Motor neuron (in vitro differentiated cells): ENCODE results near the gene PLAGL1. TPM values are rescaled to one million over a fixed set of nuclear protein-coding genes. Genes with fewer than 3 reads are reported as not detected.
"Not testable (repeated sequence)": the region's sequence is repeated elsewhere in the genome, so short reads cannot be mapped to it uniquely, and the experiment has no call there.

ENCODE experiments used
- ATAC-seq, 8 experiments: fragments of 200-7000 bp; cut with Tn5 transposase; replicated peaks in 6 of 8; 2 replicates each; pipeline ENCODE4 v1.8.0; 2021; ENCODE audit warnings: mild to moderate bottlenecking in 8 of 8, moderate library complexity in 8 of 8
- H3K27ac ChIP-seq, 2 donors: fragments of 250-450 bp; sonication (Bioruptor Pico); 2 replicates each; pipeline ENCODE4 v1.9.0; 2021; ENCODE audit warnings: antibody characterized with exemption in 2 of 2, mild to moderate bottlenecking in 2 of 2, moderate library complexity in 1 of 2
- H3K4me1 ChIP-seq, 2 donors: fragments of 250-450 bp; sonication (Bioruptor Pico); replicated peaks in 1 of 2; 2 replicates each; pipeline ENCODE4 v1.6.1; 2021; ENCODE audit warnings: antibody characterized with exemption in 2 of 2, mild to moderate bottlenecking in 2 of 2, moderate library complexity in 1 of 2
- H3K4me3 ChIP-seq, 5 donors: fragments of 250-450 bp; sonication (Bioruptor Pico); 2 replicates each; pipeline ENCODE4 v1.9.0; 2021; ENCODE audit warnings: antibody characterized with exemption in 5 of 5, mild to moderate bottlenecking in 5 of 5, moderate library complexity in 4 of 5
- WGBS, 10 experiments: fragments of 450-650 bp; shearing (Covaris generic); methylation state at CpG; one replicate each; pipeline ENCODE4 v1.0.0; 2022; 5-methylcytosine and 5-hydroxymethylcytosine counted together
- in situ Hi-C, 9 experiments: fragments of 400-800 bp; cut with MboI; loops; one replicate each; pipeline ENCODE4 v1.15.0; 2021; ENCODE audit warnings: low sequenced_read_pairs in 9 of 9, low pct_unique_long_range_greater_than_20kb in 2 of 9; ENCODE audit not compliant: unreplicated experiment in 9 of 9
- total RNA-seq, 8 experiments: library from RNA; unstranded; fragments of 300-600 nt; gene quantifications; 2 replicates each; pipeline versions ENCODE4 v1.2.3 to v1.2.4, GENCODE V29; 2022

PLAGL1 gene
- total RNA-seq, 8 experiments from 2014 or later = 7.2 to 50.5 (median 18.9) TPM

GRCh38 chr6:143939364-143939763, 68.7 kb downstream of the PLAGL1 start:
- in situ Hi-C loops = no loop called here
- no peaks in the 10 kb centered on the region for H3K4me1 ChIP-seq
- H3K4me3 ChIP-seq = no peak overlapping the region
- ATAC-seq = no peak
- WGBS, 10 experiments = 25 to 100% (median 61%) methylated on average over 1 to 4 of the region's 4 CpGs; no CpG with 5 or more reads in 3 of the 10 experiments
- no peak overlapping the region for H3K27ac ChIP-seq

GRCh38 chr6:143937668-143937970, 70.4 kb downstream of the PLAGL1 start:
- 90 to 100% (median 100%) methylated on average over 1 of the region's 1 CpG; no CpG with 5 or more reads in 2 of the 10 experiments for WGBS, 10 experiments
- Histone ChIP-seq H3K27ac (no peak overlapping the region), H3K4me1 (no peaks in the 10 kb centered on the region), H3K4me3 (no peak overlapping the region)
- no peak for ATAC-seq
- in situ Hi-C loops = no loop called here

- in situ Hi-C loops = no loop called here
- 0 to 80% (median 49%) methylated on average over 1 to 5 of the region's 5 CpGs for WGBS, 10 experiments
- H3K27ac ChIP-seq = no peak overlapping the region
- H3K4me3 ChIP-seq = no peak overlapping the region
- no peaks in the 10 kb centered on the region for H3K4me1 ChIP-seq
- ATAC-seq = no peak
These were observed 71.0 kb downstream of the PLAGL1 start for GRCh38 chr6:143936778-143937667.

GRCh38 chr6:143936347-143936746, 71.7 kb downstream of the PLAGL1 start:
- ATAC-seq = no peak
- no peak overlapping the region for H3K4me3 ChIP-seq
- H3K4me1 ChIP-seq = no peaks in the 10 kb centered on the region
- no peak overlapping the region for H3K27ac ChIP-seq
- in situ Hi-C loops = no loop called here
- WGBS, 10 experiments = 36 to 100% (median 95%) methylated on average over 1 to 3 of the region's 3 CpGs

GRCh38 chr6:143934867-143935266, 73.2 kb downstream of the PLAGL1 start:
- no peak overlapping the region for H3K4me3 ChIP-seq
- ATAC-seq = no peak
- in situ Hi-C loops = no loop called here
- H3K27ac ChIP-seq = no peak overlapping the region
- 63 to 100% (median 100%) methylated on average over 2 to 3 of the region's 4 CpGs; no CpG with 5 or more reads in 6 of the 10 experiments for WGBS, 10 experiments
- H3K4me1 ChIP-seq = no peaks in the 10 kb centered on the region

GRCh38 chr6:143934331-143934730, 73.7 kb downstream of the PLAGL1 start:
- Histone ChIP-seq H3K4me1 (no peaks in the 10 kb centered on the region), H3K27ac (no peak overlapping the region), H3K4me3 (no peak overlapping the region)
- 14 to 100% (median 100%) methylated on average over 1 of the region's 1 CpG; no CpG with 5 or more reads in 1 of the 10 experiments for WGBS, 10 experiments
- no peak for ATAC-seq
- in situ Hi-C loops = no loop called here

GRCh38 chr6:143929975-143930374, 78.1 kb downstream of the PLAGL1 start:
- H3K27ac ChIP-seq = no peak overlapping the region
- in situ Hi-C loops = no loop called here
- no peaks in the 10 kb centered on the region for H3K4me1 ChIP-seq
- ATAC-seq = no peak
- no peak overlapping the region for H3K4me3 ChIP-seq

GRCh38 chr6:143928853-143929252, 79.2 kb downstream of the PLAGL1 start:
- in situ Hi-C loops = no loop called here
- 10 to 100% (median 86%) methylated on average over 1 of the region's 1 CpG; no CpG with 5 or more reads in 1 of the 10 experiments for WGBS, 10 experiments
- no peak overlapping the region for H3K27ac ChIP-seq
- H3K4me3 ChIP-seq = no peak overlapping the region
- H3K4me1 ChIP-seq = no peaks in the 10 kb centered on the region
- ATAC-seq = no peak

GRCh38 chr6:143917026-143917425, 91.0 kb downstream of the PLAGL1 start:
- ATAC-seq, in situ Hi-C loops, H3K27ac ChIP-seq, H3K4me1 ChIP-seq, H3K4me3 ChIP-seq: not testable (repeated sequence)
- WGBS, 10 experiments = 20 to 100% (median 67%) methylated on average over 1 to 3 of the region's 4 CpGs

GRCh38 chr6:143912671-143913070, 95.4 kb downstream of the PLAGL1 start:
- Histone ChIP-seq H3K27ac (no peak overlapping the region), H3K4me3 (no peak overlapping the region), H3K4me1 (no peaks in the 10 kb centered on the region)
- 33 to 100% (median 89%) methylated on average over 1 of the region's 1 CpG; no CpG with 5 or more reads in 7 of the 10 experiments for WGBS, 10 experiments
- in situ Hi-C loops = no loop called here
- ATAC-seq = no peak

- ATAC-seq = no peak
- WGBS, 10 experiments = 80 to 100% (median 87%) methylated on average over 1 of the region's 1 CpG; no CpG with 5 or more reads in 6 of the 10 experiments
- in situ Hi-C loops = no loop called here
- Histone ChIP-seq H3K27ac (no peak overlapping the region), H3K4me1 (no peaks in the 10 kb centered on the region), H3K4me3 (no peak overlapping the region)
These were observed 97.0 kb downstream of the PLAGL1 start for GRCh38 chr6:143911028-143911427.

- WGBS, 10 experiments = 46 to 100% (median 86%) methylated on average over 1 to 2 of the region's 2 CpGs; no CpG with 5 or more reads in 4 of the 10 experiments
These were observed 105.2 kb downstream of the PLAGL1 start for GRCh38 chr6:143902827-143903226.

GRCh38 chr6:143901885-143902750, 105.9 kb downstream of the PLAGL1 start:
- in situ Hi-C loops = no loop called here
- ATAC-seq = peak in 3 of 8 experiments; percentile 48 to 83 (median 55)
- H3K4me3 ChIP-seq = no peak overlapping the region
- 16 to 89% (median 65%) methylated on average over 1 to 6 of the region's 6 CpGs for WGBS, 10 experiments
- peaks cover 0 to 8% of the 10 kb centered on the region in 2 donors for H3K4me1 ChIP-seq
- no peak overlapping the region for H3K27ac ChIP-seq

More at GRCh38 chr6:143902827-143903226, 105.2 kb downstream of the PLAGL1 start:
- in situ Hi-C loops = no loop called here
- Histone ChIP-seq H3K4me1 (peaks cover 0 to 8% of the 10 kb centered on the region in 2 donors), H3K27ac (no peak overlapping the region), H3K4me3 (no peak overlapping the region)
- ATAC-seq = no peak
